Hepatocyte (in vitro differentiated cells): Measurements from ENCODE around the gene ZBTB32.

Source experiments
- EZH2phosphoT487 ChIP-seq: fragments of 200-600 bp; sonication (generic); IDR thresholded peaks from one replicate; pipeline ENCODE4 v1.6.1; 2018; ENCODE audit warnings: antibody characterized with exemption, mild to moderate bottlenecking, low read depth, moderate library complexity; ENCODE audit not compliant: unreplicated experiment, severe bottlenecking
- TF ChIP-seq, protein P1 (sequence below): fragments of 200-600 bp; sonication (generic); IDR thresholded peaks from 2 replicates; pipeline ENCODE4 v1.5.1; 2016; ENCODE audit warnings: antibody characterized with exemption, mild to moderate bottlenecking; ENCODE audit not compliant: poor library complexity

DNA sequence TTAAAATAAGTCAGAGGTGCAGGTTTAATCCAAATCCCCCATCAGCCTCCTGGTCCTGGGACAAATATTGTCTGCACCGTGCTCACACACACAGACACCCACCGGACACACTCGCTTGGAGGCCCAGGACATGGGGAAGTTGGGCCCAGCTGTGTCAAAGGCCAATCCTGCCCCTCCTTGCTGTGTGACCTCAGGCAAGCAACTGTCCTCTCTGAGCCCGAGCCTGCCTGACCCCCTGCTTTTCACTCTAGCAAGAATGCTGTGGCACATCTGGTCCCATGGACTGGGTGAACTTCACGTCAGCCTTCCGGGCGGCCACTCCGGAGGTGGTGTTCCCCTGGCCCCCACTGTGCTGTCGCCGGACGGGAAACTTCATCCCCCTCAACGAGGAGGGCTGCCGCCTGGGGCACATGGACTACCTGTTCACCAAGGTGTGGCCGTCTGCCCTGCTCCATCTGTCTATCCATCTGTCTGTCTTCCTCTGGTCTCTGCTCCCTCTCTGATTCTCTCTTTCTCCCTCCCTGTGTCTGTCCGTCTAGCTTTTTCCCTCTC is 28.7 kb upstream of the ZBTB32 start:
- TF ChIP-seq, protein P1, sequence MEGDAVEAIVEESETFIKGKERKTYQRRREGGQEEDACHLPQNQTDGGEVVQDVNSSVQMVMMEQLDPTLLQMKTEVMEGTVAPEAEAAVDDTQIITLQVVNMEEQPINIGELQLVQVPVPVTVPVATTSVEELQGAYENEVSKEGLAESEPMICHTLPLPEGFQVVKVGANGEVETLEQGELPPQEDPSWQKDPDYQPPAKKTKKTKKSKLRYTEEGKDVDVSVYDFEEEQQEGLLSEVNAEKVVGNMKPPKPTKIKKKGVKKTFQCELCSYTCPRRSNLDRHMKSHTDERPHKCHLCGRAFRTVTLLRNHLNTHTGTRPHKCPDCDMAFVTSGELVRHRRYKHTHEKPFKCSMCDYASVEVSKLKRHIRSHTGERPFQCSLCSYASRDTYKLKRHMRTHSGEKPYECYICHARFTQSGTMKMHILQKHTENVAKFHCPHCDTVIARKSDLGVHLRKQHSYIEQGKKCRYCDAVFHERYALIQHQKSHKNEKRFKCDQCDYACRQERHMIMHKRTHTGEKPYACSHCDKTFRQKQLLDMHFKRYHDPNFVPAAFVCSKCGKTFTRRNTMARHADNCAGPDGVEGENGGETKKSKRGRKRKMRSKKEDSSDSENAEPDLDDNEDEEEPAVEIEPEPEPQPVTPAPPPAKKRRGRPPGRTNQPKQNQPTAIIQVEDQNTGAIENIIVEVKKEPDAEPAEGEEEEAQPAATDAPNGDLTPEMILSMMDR, result no peak
- TF ChIP-seq EZH2phosphoT487, result no peak
